Measurements from ENCODE around the gene C1QTNF3.

The C1QTNF3 gene

GRCh38 chr5:34045996-34046395 lies 3.0 kb upstream of the C1QTNF3 start:
- CTCF ChIA-PET: no interaction called here
- TF ChIP-seq, protein P1, sequence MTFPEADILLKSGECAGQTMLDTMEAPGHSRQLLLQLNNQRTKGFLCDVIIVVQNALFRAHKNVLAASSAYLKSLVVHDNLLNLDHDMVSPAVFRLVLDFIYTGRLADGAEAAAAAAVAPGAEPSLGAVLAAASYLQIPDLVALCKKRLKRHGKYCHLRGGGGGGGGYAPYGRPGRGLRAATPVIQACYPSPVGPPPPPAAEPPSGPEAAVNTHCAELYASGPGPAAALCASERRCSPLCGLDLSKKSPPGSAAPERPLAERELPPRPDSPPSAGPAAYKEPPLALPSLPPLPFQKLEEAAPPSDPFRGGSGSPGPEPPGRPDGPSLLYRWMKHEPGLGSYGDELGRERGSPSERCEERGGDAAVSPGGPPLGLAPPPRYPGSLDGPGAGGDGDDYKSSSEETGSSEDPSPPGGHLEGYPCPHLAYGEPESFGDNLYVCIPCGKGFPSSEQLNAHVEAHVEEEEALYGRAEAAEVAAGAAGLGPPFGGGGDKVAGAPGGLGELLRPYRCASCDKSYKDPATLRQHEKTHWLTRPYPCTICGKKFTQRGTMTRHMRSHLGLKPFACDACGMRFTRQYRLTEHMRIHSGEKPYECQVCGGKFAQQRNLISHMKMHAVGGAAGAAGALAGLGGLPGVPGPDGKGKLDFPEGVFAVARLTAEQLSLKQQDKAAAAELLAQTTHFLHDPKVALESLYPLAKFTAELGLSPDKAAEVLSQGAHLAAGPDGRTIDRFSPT (tag by site-specific recombination; IDR thresholded peaks at IDR 0.05): no peak
- TF ChIP-seq ZBTB44 (tag by site-specific recombination; IDR thresholded peaks at IDR 0.05) (no peak), ZNF768 (tag by site-specific recombination; IDR thresholded peaks at IDR 0.05) (no peak)
- Histone ChIP-seq H3K9me3 (ENCODE audit: control insufficient read depth, insufficient read depth, low read depth, low read length) (no peaks in the 10 kb centered on the region), H3K4me1 (ENCODE audit: control insufficient read depth, insufficient read depth, low read length) (no peaks in the 10 kb centered on the region), H3K36me3 (ENCODE audit: control insufficient read depth in 2 of 2, insufficient read depth in 1 of 2, low read length in 2 of 2) (no peaks in the 10 kb centered on the region), H3K27ac (ENCODE audit: extremely low read depth, low read depth, low read length) (no peak overlapping the region), H3K4me3 (ENCODE audit: low read depth, low read length) (no peak overlapping the region)
- POLR2A ChIA-PET: no interaction called here

- H3K4me1 ChIP-seq (ENCODE audit: control insufficient read depth, insufficient read depth, low read length): no peaks in the 10 kb centered on the region
- POLR2A ChIA-PET: interaction anchor here (0.5 kb wide), 1 partner anchor 877 kb away, joined by 3 read pairs; no protein-coding TSS in a partner anchor
- no peaks in the 10 kb centered on the region for H3K36me3 ChIP-seq (ENCODE audit: control insufficient read depth in 2 of 2, insufficient read depth in 1 of 2, low read length in 2 of 2)
- CTCF ChIA-PET: interaction anchor here (0.8 kb wide), 1 partner anchor 142 kb away, joined by 3 read pairs; no protein-coding TSS in a partner anchor
- no peaks in the 10 kb centered on the region for H3K9me3 ChIP-seq (ENCODE audit: control insufficient read depth, insufficient read depth, low read depth, low read length)
- no peak overlapping the region for H3K4me3 ChIP-seq (ENCODE audit: low read depth, low read length)
- no peak overlapping the region for H3K27ac ChIP-seq (ENCODE audit: extremely low read depth, low read depth, low read length)
- TF ChIP-seq, protein P2, sequence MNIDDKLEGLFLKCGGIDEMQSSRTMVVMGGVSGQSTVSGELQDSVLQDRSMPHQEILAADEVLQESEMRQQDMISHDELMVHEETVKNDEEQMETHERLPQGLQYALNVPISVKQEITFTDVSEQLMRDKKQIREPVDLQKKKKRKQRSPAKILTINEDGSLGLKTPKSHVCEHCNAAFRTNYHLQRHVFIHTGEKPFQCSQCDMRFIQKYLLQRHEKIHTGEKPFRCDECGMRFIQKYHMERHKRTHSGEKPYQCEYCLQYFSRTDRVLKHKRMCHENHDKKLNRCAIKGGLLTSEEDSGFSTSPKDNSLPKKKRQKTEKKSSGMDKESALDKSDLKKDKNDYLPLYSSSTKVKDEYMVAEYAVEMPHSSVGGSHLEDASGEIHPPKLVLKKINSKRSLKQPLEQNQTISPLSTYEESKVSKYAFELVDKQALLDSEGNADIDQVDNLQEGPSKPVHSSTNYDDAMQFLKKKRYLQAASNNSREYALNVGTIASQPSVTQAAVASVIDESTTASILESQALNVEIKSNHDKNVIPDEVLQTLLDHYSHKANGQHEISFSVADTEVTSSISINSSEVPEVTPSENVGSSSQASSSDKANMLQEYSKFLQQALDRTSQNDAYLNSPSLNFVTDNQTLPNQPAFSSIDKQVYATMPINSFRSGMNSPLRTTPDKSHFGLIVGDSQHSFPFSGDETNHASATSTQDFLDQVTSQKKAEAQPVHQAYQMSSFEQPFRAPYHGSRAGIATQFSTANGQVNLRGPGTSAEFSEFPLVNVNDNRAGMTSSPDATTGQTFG (tag by site-specific recombination; IDR thresholded peaks at IDR 0.05; ENCODE audit: borderline replicate concordance): no peak
- TF ChIP-seq KLF7 (tag by site-specific recombination; IDR thresholded peaks at IDR 0.05; ENCODE audit: borderline replicate concordance): no peak
- TF ChIP-seq IKZF3 (tag by site-specific recombination; IDR thresholded peaks at IDR 0.05): no peak
- TF ChIP-seq ZBTB20 (tag by site-specific recombination; IDR thresholded peaks at IDR 0.05): no peak
- no peak for TF ChIP-seq PRDM1 (tag by site-specific recombination; IDR thresholded peaks at IDR 0.05)
- TF ChIP-seq ZNF692 (tag by site-specific recombination; IDR thresholded peaks at IDR 0.05): no peak
- no peak for TF ChIP-seq ZIC2 (tag by site-specific recombination; IDR thresholded peaks at IDR 0.05)
- no peak for TF ChIP-seq ZNF843 (tag by site-specific recombination; IDR thresholded peaks at IDR 0.05)
- TF ChIP-seq ZNF302 (tag by site-specific recombination; IDR thresholded peaks at IDR 0.05; ENCODE audit: low read depth): no peak
- no peak for TF ChIP-seq ZNF777 (tag by site-specific recombination; IDR thresholded peaks at IDR 0.05; ENCODE audit: borderline replicate concordance)
- TF ChIP-seq ZBTB17 (tag by site-specific recombination; IDR thresholded peaks at IDR 0.05): no peak
- no peak for TF ChIP-seq ZNF157 (tag by site-specific recombination; IDR thresholded peaks at IDR 0.05)
- TF ChIP-seq KLF17 (tag by site-specific recombination; IDR thresholded peaks at IDR 0.05): no peak
- TF ChIP-seq ZSCAN30 (tag by site-specific recombination; IDR thresholded peaks at IDR 0.05): no peak
- no peak for TF ChIP-seq ZNF560 (tag by site-specific recombination; IDR thresholded peaks at IDR 0.05; ENCODE audit: borderline replicate concordance)
- TF ChIP-seq ZNF350 (tag by site-specific recombination; IDR thresholded peaks at IDR 0.05): no peak
- TF ChIP-seq ZNF221 (tag by site-specific recombination; IDR thresholded peaks at IDR 0.05; ENCODE audit: borderline replicate concordance): no peak
- TF ChIP-seq ZEB2 (tag by site-specific recombination; IDR thresholded peaks at IDR 0.05): no peak
- no peak for TF ChIP-seq ELK4 (IDR thresholded peaks at IDR 0.05; ENCODE audit: borderline replicate concordance, low read depth, low read length)
- no peak for TF ChIP-seq ZNF391 (tag by site-specific recombination; IDR thresholded peaks at IDR 0.05; ENCODE audit: borderline replicate concordance, low read depth)
These were observed 2.0 kb upstream of the C1QTNF3 start for GRCh38 chr5:34045023-34045422.
